Testis (tissue), 2 donors: ENCODE results near the gene FBXO30.

Experiments used
- POLR2A ChIP-seq: fragments of 450-650 bp; IDR thresholded peaks from one replicate; pipeline ENCODE4 v1.6.1; 2017; ENCODE audit warnings: antibody characterized with exemption, mild to moderate bottlenecking, moderate library complexity
- TF ChIP-seq, protein P1 (sequence below), 3 experiments: fragments of 450-650 bp in 2 of 3; fragments of 200-600 bp in 1 of 3; sonication (generic) in 1 of 3; IDR thresholded peaks; one replicate each; pipeline ENCODE4 v1.5.1; 2016 to 2019; ENCODE audit warnings: antibody characterized with exemption in 3 of 3, mild to moderate bottlenecking in 2 of 3, moderate library complexity in 1 of 3

GRCh38 chr6:145813285-145814034, 1.1 kb downstream of the FBXO30 start:
- TF ChIP-seq, protein P1, sequence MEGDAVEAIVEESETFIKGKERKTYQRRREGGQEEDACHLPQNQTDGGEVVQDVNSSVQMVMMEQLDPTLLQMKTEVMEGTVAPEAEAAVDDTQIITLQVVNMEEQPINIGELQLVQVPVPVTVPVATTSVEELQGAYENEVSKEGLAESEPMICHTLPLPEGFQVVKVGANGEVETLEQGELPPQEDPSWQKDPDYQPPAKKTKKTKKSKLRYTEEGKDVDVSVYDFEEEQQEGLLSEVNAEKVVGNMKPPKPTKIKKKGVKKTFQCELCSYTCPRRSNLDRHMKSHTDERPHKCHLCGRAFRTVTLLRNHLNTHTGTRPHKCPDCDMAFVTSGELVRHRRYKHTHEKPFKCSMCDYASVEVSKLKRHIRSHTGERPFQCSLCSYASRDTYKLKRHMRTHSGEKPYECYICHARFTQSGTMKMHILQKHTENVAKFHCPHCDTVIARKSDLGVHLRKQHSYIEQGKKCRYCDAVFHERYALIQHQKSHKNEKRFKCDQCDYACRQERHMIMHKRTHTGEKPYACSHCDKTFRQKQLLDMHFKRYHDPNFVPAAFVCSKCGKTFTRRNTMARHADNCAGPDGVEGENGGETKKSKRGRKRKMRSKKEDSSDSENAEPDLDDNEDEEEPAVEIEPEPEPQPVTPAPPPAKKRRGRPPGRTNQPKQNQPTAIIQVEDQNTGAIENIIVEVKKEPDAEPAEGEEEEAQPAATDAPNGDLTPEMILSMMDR (IDR thresholded peaks at IDR 0.05): no peak
- no peak for TF ChIP-seq POLR2A
